MM.1S (cell line): ENCODE results near the gene GHRH.

Source experiments
- DNase-seq: peaks from one replicate; pipeline ENCODE4 v3.0.0-alpha.2; 2015
- H2AFZ ChIP-seq: fragments of 300-600 bp; sonication (generic); 2 replicates; pipeline ENCODE4 v1.6.0; 2016; ENCODE audit warnings: antibody characterized with exemption, low read length
- H3F3A ChIP-seq: fragments of 300-600 bp; sonication (generic); 2 replicates; pipeline ENCODE4 v1.6.1; 2016; ENCODE audit warnings: mild to moderate bottlenecking, antibody characterized with exemption, low read length, moderate library complexity, mixed read lengths; ENCODE audit not compliant: insufficient read depth
- H3K27ac ChIP-seq: fragments of 300-600 bp; sonication (generic); 2 replicates; pipeline ENCODE4 v1.5.1; 2016; ENCODE audit warnings: mild to moderate bottlenecking, low read length
- H3K27me3 ChIP-seq: fragments of 300-600 bp; sonication (generic); replicated peaks from 2 replicates; pipeline ENCODE4 v1.6.0; 2016; ENCODE audit warnings: low read length; ENCODE audit not compliant: insufficient read depth
- H3K36me3 ChIP-seq: fragments of 300-600 bp; sonication (generic); replicated peaks from 2 replicates; pipeline ENCODE4 v1.6.1; 2016; ENCODE audit warnings: mild to moderate bottlenecking, low read length, mixed read lengths; ENCODE audit not compliant: insufficient read depth
- H3K4me1 ChIP-seq: fragments of 300-600 bp; sonication (generic); 2 replicates; pipeline ENCODE4 v1.6.1; 2016; ENCODE audit warnings: low read length, mixed read lengths
- H3K4me2 ChIP-seq: fragments of 300-600 bp; sonication (generic); 2 replicates; pipeline ENCODE4 v1.6.0; 2016; ENCODE audit warnings: low read depth, low read length
- H3K4me3 ChIP-seq: fragments of 300-600 bp; sonication (generic); 2 replicates; pipeline ENCODE4 v1.5.1; 2016; ENCODE audit warnings: low read length, mixed read lengths
- H3K79me2 ChIP-seq: fragments of 300-600 bp; sonication (generic); 2 replicates; pipeline ENCODE4 v1.6.1; 2016; ENCODE audit warnings: mixed run types, low read length, mixed read lengths
- H3K9ac ChIP-seq: fragments of 300-600 bp; sonication (generic); 2 replicates; pipeline ENCODE4 v1.6.1; 2016; ENCODE audit warnings: low read length, mixed read lengths
- H3K9me2 ChIP-seq: fragments of 300-600 bp; sonication (generic); replicated peaks from 2 replicates; pipeline ENCODE4 v1.6.1; 2016; ENCODE audit warnings: mild to moderate bottlenecking, low read length, mixed read lengths; ENCODE audit not compliant: insufficient read depth
- H3K9me3 ChIP-seq: fragments of 300-600 bp; sonication (generic); replicated peaks from 2 replicates; pipeline ENCODE4 v1.6.1; 2016; ENCODE audit warnings: mild to moderate bottlenecking, low read length, mixed read lengths; ENCODE audit not compliant: insufficient read depth
- H4K20me1 ChIP-seq: fragments of 300-600 bp; sonication (generic); 2 replicates; pipeline ENCODE4 v1.6.1; 2016; ENCODE audit warnings: mild to moderate bottlenecking, low read length, moderate library complexity, mixed read lengths; ENCODE audit not compliant: insufficient read depth
- CTCF ChIP-seq: fragments of 300-600 bp; sonication (generic); IDR thresholded peaks from 2 replicates; pipeline ENCODE4 v1.5.1; 2016; ENCODE audit warnings: antibody characterized with exemption, low read length, mixed read lengths
- EZH2 ChIP-seq: fragments of 300-600 bp; sonication (generic); optimal IDR thresholded peaks from 2 replicates; pipeline ENCODE3; 2017; ENCODE audit warnings: low read depth, mild to moderate bottlenecking, antibody characterized with exemption, low read length, mixed read lengths
- EZH2phosphoT487 ChIP-seq: fragments of 300-600 bp; sonication (generic); IDR thresholded peaks from 2 replicates; pipeline ENCODE4 v1.6.1; 2018; ENCODE audit warnings: antibody characterized with exemption, low read length

GHRH gene

GRCh38 chr20:37267667-37268313, 6.2 kb upstream of the GHRH start:
- Histone ChIP-seq H3K9me3 (no peaks in the 10 kb centered on the region), H3K27ac (no peak overlapping the region), H3K4me1 (0 out of 2 replicates have a peak, but pooled peaks cover 7% of the 10 kb centered on the region), H4K20me1 (no peaks in the 10 kb centered on the region), H3K36me3 (no peaks in the 10 kb centered on the region), H3K9me2 (no peaks in the 10 kb centered on the region), H3K4me2 (no peak overlapping the region), H3F3A (no peaks in the 10 kb centered on the region), H3K9ac (no peak overlapping the region), H3K27me3 (no peaks in the 10 kb centered on the region), H2AFZ (no peak overlapping the region), H3K4me3 (no peak overlapping the region), H3K79me2 (no peaks in the 10 kb centered on the region)
- TF ChIP-seq EZH2 (no peak), CTCF (no peak), EZH2phosphoT487 (no peak)
- no peak for DNase-seq

- no peak for DNase-seq
- no peaks in the 10 kb centered on the region for H3F3A ChIP-seq
- TF ChIP-seq CTCF = no peak
- TF ChIP-seq EZH2phosphoT487 = no peak
- TF ChIP-seq EZH2 = no peak
- no peak overlapping the region for H3K27ac ChIP-seq
- H3K4me1 ChIP-seq = 0 out of 2 replicates have a peak, but pooled peaks cover 7% of the 10 kb centered on the region
- H3K4me2 ChIP-seq = no peak overlapping the region
- H4K20me1 ChIP-seq = no peaks in the 10 kb centered on the region
- H3K4me3 ChIP-seq = no peak overlapping the region
- H3K9me2 ChIP-seq = no peaks in the 10 kb centered on the region
- no peak overlapping the region for H3K9ac ChIP-seq
- no peaks in the 10 kb centered on the region for H3K9me3 ChIP-seq
- H3K27me3 ChIP-seq = no peaks in the 10 kb centered on the region
- no peaks in the 10 kb centered on the region for H3K79me2 ChIP-seq
- no peaks in the 10 kb centered on the region for H3K36me3 ChIP-seq
- no peak overlapping the region for H2AFZ ChIP-seq
Measured at GRCh38 chr20:37266940-37267666, 5.5 kb upstream of the GHRH start.

- Histone ChIP-seq H3K4me3 (no peak overlapping the region), H2AFZ (no peak overlapping the region), H3K27ac (no peak overlapping the region), H3K27me3 (0 out of 2 replicates have a peak, but pooled peaks cover 4% of the 10 kb centered on the region), H3K4me1 (0 out of 2 replicates have a peak, but pooled peaks cover 4% of the 10 kb centered on the region), H3F3A (no peaks in the 10 kb centered on the region), H3K9ac (no peak overlapping the region), H3K9me3 (no peaks in the 10 kb centered on the region), H3K79me2 (no peaks in the 10 kb centered on the region), H3K4me2 (no peak overlapping the region), H3K36me3 (no peaks in the 10 kb centered on the region), H4K20me1 (no peaks in the 10 kb centered on the region), H3K9me2 (no peaks in the 10 kb centered on the region)
- DNase-seq = no peak
- TF ChIP-seq CTCF (no peak), EZH2 (no peak), EZH2phosphoT487 (no peak)
Measured at GRCh38 chr20:37265152-37265551, 3.5 kb upstream of the GHRH start.
